Measurements from ENCODE around the gene ELAPOR1. TPM values are rescaled to one million over a fixed set of nuclear protein-coding genes. Genes with fewer than 3 reads are reported as not detected.

Gene ELAPOR1
- total and polyA plus RNA-seq, 2 donors (not counting 1 experiment from before 2014, with no cell fraction given) = 0.17 to 0.76 TPM

GRCh38 chr1:109096120-109096519, 17.8 kb upstream of the ELAPOR1 start:
- Histone ChIP-seq H3K27me3 (ENCODE audit: control insufficient read depth, insufficient read depth, low read length) (no peaks in the 10 kb centered on the region), H3K4me3 (replicated peaks in 1 of 4; ENCODE audit: control extremely low read depth in 1 of 4, insufficient read depth in 1 of 4, low read depth in 3 of 4, low read length in 4 of 4) (no peak overlapping the region), H3K79me2 (ENCODE audit: control insufficient read depth, insufficient read depth, low read length) (peaks cover 42% of the 10 kb centered on the region), H3K36me3 (ENCODE audit: control insufficient read depth, insufficient read depth, low read length) (no peaks in the 10 kb centered on the region), H3K27ac (ENCODE audit: insufficient read depth, low read length) (no peak overlapping the region), H2AFZ (ENCODE audit: low read length) (no peak overlapping the region), H4K20me1 (ENCODE audit: control insufficient read depth, extremely low read depth, insufficient read depth, low read length) (no peaks in the 10 kb centered on the region), H3K4me1 (ENCODE audit: control insufficient read depth, extremely low read depth, insufficient read depth, low read length) (peaks cover 10% of the 10 kb centered on the region), H3K9ac (ENCODE audit: insufficient read depth, low read length) (no peak overlapping the region), H3K4me2 (ENCODE audit: extremely low read depth, insufficient read depth, low read length) (no peak overlapping the region), H3K9me3 (ENCODE audit: control insufficient read depth, insufficient read depth, low read depth, low read length) (no peaks in the 10 kb centered on the region)
- TF ChIP-seq CTCF (conservative IDR thresholded peaks at IDR 0.05 in 1 of 2, IDR thresholded peaks at IDR 0.05 in 1 of 2; ENCODE audit: low read depth in 1 of 2, low read length in 2 of 2) = no peak
- TF ChIP-seq EZH2 (IDR thresholded peaks at IDR 0.05; ENCODE audit: low read length, missing control alignments) = no peak
- no peak for DNase-seq (ENCODE audit: low read depth in 2 of 2)

- TF ChIP-seq EZH2 (IDR thresholded peaks at IDR 0.05; ENCODE audit: low read length, missing control alignments) (no peak), CTCF (conservative IDR thresholded peaks at IDR 0.05 in 1 of 2, IDR thresholded peaks at IDR 0.05 in 1 of 2; ENCODE audit: low read depth in 1 of 2, low read length in 2 of 2) (peak; percentile 79 to 80)
- no peaks in the 10 kb centered on the region for H3K4me1 ChIP-seq (ENCODE audit: control insufficient read depth, extremely low read depth, insufficient read depth, low read length)
- H2AFZ ChIP-seq (ENCODE audit: low read length) = peak overlapping the region; percentile 89
- peaks cover 16% of the 10 kb centered on the region for H3K79me2 ChIP-seq (ENCODE audit: control insufficient read depth, insufficient read depth, low read length)
- H3K36me3 ChIP-seq (ENCODE audit: control insufficient read depth, insufficient read depth, low read length) = no peaks in the 10 kb centered on the region
- H3K9me3 ChIP-seq (ENCODE audit: control insufficient read depth, insufficient read depth, low read depth, low read length) = no peaks in the 10 kb centered on the region
- peak; percentile 97 for DNase-seq (ENCODE audit: low read depth in 2 of 2)
- H3K27ac ChIP-seq (ENCODE audit: insufficient read depth, low read length) = peak overlapping the region; percentile 91
- peak overlapping the region; percentile 88 to 99 (median 93) for H3K4me3 ChIP-seq (replicated peaks in 1 of 4; ENCODE audit: control extremely low read depth in 1 of 4, insufficient read depth in 1 of 4, low read depth in 3 of 4, low read length in 4 of 4)
- no peaks in the 10 kb centered on the region for H4K20me1 ChIP-seq (ENCODE audit: control insufficient read depth, extremely low read depth, insufficient read depth, low read length)
- H3K4me2 ChIP-seq (ENCODE audit: extremely low read depth, insufficient read depth, low read length) = peak overlapping the region; percentile 77
- no peaks in the 10 kb centered on the region for H3K27me3 ChIP-seq (ENCODE audit: control insufficient read depth, insufficient read depth, low read length)
- H3K9ac ChIP-seq (ENCODE audit: insufficient read depth, low read length) = peak overlapping the region; percentile 92
Measured at GRCh38 chr1:109099938-109100773, 13.8 kb upstream of the ELAPOR1 start.

- Histone ChIP-seq H3K9me3 (ENCODE audit: control insufficient read depth, insufficient read depth, low read depth, low read length) (no peaks in the 10 kb centered on the region), H3K36me3 (ENCODE audit: control insufficient read depth, insufficient read depth, low read length) (no peaks in the 10 kb centered on the region), H3K4me2 (ENCODE audit: extremely low read depth, insufficient read depth, low read length) (no peak overlapping the region), H3K79me2 (ENCODE audit: control insufficient read depth, insufficient read depth, low read length) (peaks cover 15% of the 10 kb centered on the region), H3K9ac (ENCODE audit: insufficient read depth, low read length) (no peak overlapping the region), H2AFZ (ENCODE audit: low read length) (no peak overlapping the region), H3K4me1 (ENCODE audit: control insufficient read depth, extremely low read depth, insufficient read depth, low read length) (no peaks in the 10 kb centered on the region), H3K27ac (ENCODE audit: insufficient read depth, low read length) (no peak overlapping the region), H3K4me3 (replicated peaks in 1 of 4; ENCODE audit: control extremely low read depth in 1 of 4, insufficient read depth in 1 of 4, low read depth in 3 of 4, low read length in 4 of 4) (no peak overlapping the region), H3K27me3 (ENCODE audit: control insufficient read depth, insufficient read depth, low read length) (no peaks in the 10 kb centered on the region), H4K20me1 (ENCODE audit: control insufficient read depth, extremely low read depth, insufficient read depth, low read length) (no peaks in the 10 kb centered on the region)
- DNase-seq (ENCODE audit: low read depth in 2 of 2) = no peak
- TF ChIP-seq CTCF (conservative IDR thresholded peaks at IDR 0.05 in 1 of 2, IDR thresholded peaks at IDR 0.05 in 1 of 2; ENCODE audit: low read depth in 1 of 2, low read length in 2 of 2) (no peak), EZH2 (IDR thresholded peaks at IDR 0.05; ENCODE audit: low read length, missing control alignments) (no peak)
Measured at GRCh38 chr1:109104364-109105151, 9.4 kb upstream of the ELAPOR1 start.
